Body of pancreas (tissue), 4 donors: ENCODE measurements around the gene SLC9A2. TPM values are rescaled to one million over a fixed set of nuclear protein-coding genes. Genes with fewer than 3 reads are reported as not detected.

Experiments used
- ATAC-seq: fragments of 150-250 bp; one replicate; pipeline ENCODE4 v1.9.1; 2016
- DNase-seq, 4 donors: peaks; one replicate each; pipeline ENCODE4 v3.0.0-alpha.2; 2019
- H3K27ac ChIP-seq, 4 donors: fragments of 200-600 bp; sonication (generic); 1 replicate in 3 of 4; 2 replicates in 1 of 4; pipeline versions ENCODE4 v1.5.1 to v1.6.1; 2016 to 2019; ENCODE audit warnings: mild to moderate bottlenecking in 1 of 4, mixed read lengths in 1 of 4, moderate library complexity in 1 of 4
- H3K27me3 ChIP-seq, 2 donors: fragments of 200-600 bp; sonication (generic); one replicate each; pipeline ENCODE4 v1.6.0; 2016; ENCODE audit warnings: mild to moderate bottlenecking in 1 of 2
- H3K36me3 ChIP-seq, 2 donors: fragments of 200-600 bp; sonication (generic); replicated peaks in 1 of 2; 2 replicates each; pipeline ENCODE4 v1.5.1; 2016; ENCODE audit warnings: low read depth in 2 of 2; ENCODE audit not compliant: insufficient read depth in 1 of 2
- H3K4me1 ChIP-seq: fragments of 200-600 bp; sonication (generic); one replicate; pipeline ENCODE4 v1.6.0; 2016
- H3K4me3 ChIP-seq, 2 donors: fragments of 200-600 bp; sonication (generic); 1 replicate in 1 of 2; 2 replicates in 1 of 2; pipeline ENCODE4 v1.5.1; 2016 to 2019
- H3K9me3 ChIP-seq, 3 donors: fragments of 200-600 bp; sonication (generic); 1 replicate in 2 of 3; 2 replicates in 1 of 3; pipeline ENCODE4 v1.5.1; 2016
- CTCF ChIP-seq, 7 experiments: fragments of 450-650 bp in 4 of 7; fragments of 200-600 bp in 3 of 7; sonication (generic) in 3 of 7; IDR thresholded peaks; one replicate each; pipeline ENCODE4 v1.5.1; 2016 to 2019; ENCODE audit warnings: antibody characterized with exemption in 7 of 7
- POLR2A ChIP-seq, 3 donors: fragments of 450-650 bp; IDR thresholded peaks; one replicate each; pipeline ENCODE4 v1.6.1; 2016; ENCODE audit warnings: antibody characterized with exemption in 3 of 3, mild to moderate bottlenecking in 2 of 3
- WGBS, 2 donors: methylation state at CpG; one replicate each; pipeline ENCODE4 v1.1.5; 2017; 5-methylcytosine and 5-hydroxymethylcytosine counted together
- intact Hi-C: fragments of 100-400 bp; cut with DNase I; formaldehyde crosslinking; loops from one replicate; pipeline ENCODE4 v1.15.1; 2023
- total RNA-seq, 2 donors: library from RNA; depleted of rRNA; stranded (reverse); fragments of >200 nt; gene quantifications; one replicate each; pipeline ENCODE4 v1.1.0, GENCODE V29; 2016

The SLC9A2 gene
- total RNA-seq, 2 donors from 2014 or later, result 1.0 TPM; not detected in 1

DNA sequence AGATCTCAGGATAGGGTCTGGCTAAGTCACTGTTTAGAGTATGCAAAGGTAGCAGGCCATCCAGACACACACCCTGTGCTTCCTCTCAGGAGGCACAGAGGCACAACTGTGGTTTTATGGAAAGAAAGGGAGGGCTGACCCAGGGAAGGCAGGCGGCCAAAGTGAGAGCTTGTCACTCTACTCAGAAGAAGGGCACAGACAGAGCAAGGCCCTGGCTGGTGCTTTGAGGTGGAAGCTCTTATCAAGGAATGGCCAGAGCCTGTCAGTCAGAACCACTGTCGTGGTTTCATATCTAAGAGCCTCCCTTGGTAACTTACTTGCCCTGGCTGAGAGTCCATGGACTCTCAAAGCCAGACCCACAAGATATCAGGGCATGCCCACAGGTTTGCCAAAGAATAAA is 40.7 kb downstream of the SLC9A2 start:
- no peak for DNase-seq
- H3K4me1 ChIP-seq, result no peaks in the 10 kb centered on the region
- no peak overlapping the region for H3K4me3 ChIP-seq
- H3K27me3 ChIP-seq, result no peaks in the 10 kb centered on the region
- intact Hi-C loops, result no loop called here
- no peaks in the 10 kb centered on the region for H3K9me3 ChIP-seq
- ATAC-seq, result no peak
- 62 to 63% methylated on average over 2 of the region's 2 CpGs for WGBS, 2 donors
- H3K36me3 ChIP-seq, result no peaks in the 10 kb centered on the region
- TF ChIP-seq POLR2A (IDR thresholded peaks at IDR 0.05), result no peak
- no peak for TF ChIP-seq CTCF (IDR thresholded peaks at IDR 0.05)
- no peak overlapping the region for H3K27ac ChIP-seq

- intact Hi-C loops, result no loop called here
- WGBS, 2 donors, result 82 to 84% methylated on average over 6 of the region's 6 CpGs
- TF ChIP-seq POLR2A (IDR thresholded peaks at IDR 0.05), result no peak
- TF ChIP-seq CTCF (IDR thresholded peaks at IDR 0.05), result no peak
- no peak for ATAC-seq
- no peak overlapping the region for H3K4me3 ChIP-seq
- no peaks in the 10 kb centered on the region for H3K27me3 ChIP-seq
- H3K9me3 ChIP-seq, result no peaks in the 10 kb centered on the region
- no peaks in the 10 kb centered on the region for H3K36me3 ChIP-seq
- H3K4me1 ChIP-seq, result no peaks in the 10 kb centered on the region
- H3K27ac ChIP-seq, result no peak overlapping the region
- DNase-seq, result no peak
Measured at GRCh38 chr2:102660574-102660973, 41.2 kb downstream of the SLC9A2 start.

GRCh38 chr2:102661846-102662245 is 42.5 kb downstream of the SLC9A2 start:
- Histone ChIP-seq H3K27ac (no peak overlapping the region), H3K4me1 (no peaks in the 10 kb centered on the region), H3K4me3 (no peak overlapping the region), H3K27me3 (no peaks in the 10 kb centered on the region), H3K9me3 (no peaks in the 10 kb centered on the region), H3K36me3 (no peaks in the 10 kb centered on the region)
- intact Hi-C loops, result no loop called here
- WGBS, 2 donors, result 43 to 46% methylated on average over 5 of the region's 5 CpGs
- DNase-seq, result no peak
- TF ChIP-seq POLR2A (IDR thresholded peaks at IDR 0.05) (no peak), CTCF (IDR thresholded peaks at IDR 0.05) (no peak)
- ATAC-seq, result no peak

DNA sequence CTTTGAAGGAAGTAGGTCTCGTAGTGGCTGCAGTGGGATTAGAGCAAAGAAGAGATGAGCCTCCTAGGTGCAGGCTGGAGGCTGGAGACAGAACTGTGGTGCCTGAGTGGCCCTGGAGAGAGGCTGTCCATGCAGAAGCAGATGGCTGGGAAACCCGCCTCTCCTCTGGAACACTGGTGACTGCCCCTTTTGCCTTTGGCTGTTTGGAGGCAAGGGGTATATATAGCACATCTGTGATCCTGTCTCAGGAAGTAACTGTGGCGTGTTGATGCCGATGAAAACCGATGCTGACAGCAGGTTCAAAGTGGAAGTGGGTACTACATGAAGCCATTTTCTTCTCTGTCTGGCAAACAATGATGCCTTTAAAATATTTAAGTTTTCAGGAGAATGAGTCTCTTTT is 43.5 kb downstream of the SLC9A2 start:
- no peaks in the 10 kb centered on the region for H3K36me3 ChIP-seq
- no peak for ATAC-seq
- no peaks in the 10 kb centered on the region for H3K9me3 ChIP-seq
- DNase-seq, result no peak
- H3K4me3 ChIP-seq, result no peak overlapping the region
- 73 to 74% methylated on average over 5 of the region's 5 CpGs for WGBS, 2 donors
- no peaks in the 10 kb centered on the region for H3K4me1 ChIP-seq
- no peak overlapping the region for H3K27ac ChIP-seq
- no peak for TF ChIP-seq CTCF (IDR thresholded peaks at IDR 0.05)
- TF ChIP-seq POLR2A (IDR thresholded peaks at IDR 0.05), result no peak
- intact Hi-C loops, result no loop called here
- no peaks in the 10 kb centered on the region for H3K27me3 ChIP-seq

GRCh38 chr2:102663381-102663780 is 44.0 kb downstream of the SLC9A2 start:
- ATAC-seq, result no peak
- Histone ChIP-seq H3K27me3 (no peaks in the 10 kb centered on the region), H3K4me1 (no peaks in the 10 kb centered on the region), H3K36me3 (no peaks in the 10 kb centered on the region), H3K9me3 (no peaks in the 10 kb centered on the region), H3K27ac (no peak overlapping the region), H3K4me3 (no peak overlapping the region)
- whole genome bisulfite sequencing, 2 donors, result 21 to 43% methylated on average over 3 of the region's 3 CpGs
- TF ChIP-seq CTCF (IDR thresholded peaks at IDR 0.05), result no peak
- TF ChIP-seq POLR2A (IDR thresholded peaks at IDR 0.05), result no peak
- no peak for DNase-seq
- intact Hi-C loops, result no loop called here
